ENCODE results near the gene PITPNC1.

- TF ChIP-seq EZH2 (IDR thresholded peaks at IDR 0.05; ENCODE audit: low read length, missing control alignments) = no peak
- no peak for TF ChIP-seq CTCF (conservative IDR thresholded peaks at IDR 0.05 in 1 of 2, IDR thresholded peaks at IDR 0.05 in 1 of 2; ENCODE audit: low read depth in 1 of 2, low read length in 2 of 2)
Measured at GRCh38 chr17:67666710-67667109, 289.6 kb downstream of the PITPNC1 start.

All from fibroblast of lung (primary cell).